Posterior vena cava (tissue), 2 donors: ENCODE measurements around the gene NKX2-4. TPM values are rescaled to one million over a fixed set of nuclear protein-coding genes. Genes with fewer than 3 reads are reported as not detected.
"Not testable (repeated sequence)": the region's sequence is repeated elsewhere in the genome, so short reads cannot be mapped to it uniquely, and the experiment has no call there.

Experiments used
- DNase-seq: peaks from one replicate; pipeline ENCODE4 v3.0.0-alpha.2; 2020; ENCODE audit warnings: low spot score
- intact Hi-C, 2 donors: fragments of 100-400 bp; cut with DNase I; formaldehyde crosslinking; loops; one replicate each; pipeline versions ENCODE4 v1.14.1 to v1.14.2; 2022 to 2023
- long read RNA-seq, 2 donors: library from polyadenylated mRNA; unstranded; transcript quantifications; one replicate each; pipeline ENCODE4 v2.0.0, GENCODE V29; 2020 to 2021
- total RNA-seq, 2 donors: library from RNA; stranded (reverse); fragmentation: NEBNext Ultra II Directional; extraction: Animal tissue kit (Norgen Biotek cat#: 25700); gene quantifications; one replicate each; pipeline ENCODE4 v1.2.1, GENCODE V29; 2021
- donor health status: DM: yes; HTN: yes; CAD: no.
- donor health status: DM: yes; HTN: yes; CAD: no.

NKX2-4 gene
- not detected for total RNA-seq
- long read RNA-seq, donor 1 = 0 reads
- long read RNA-seq, donor 2 = 0 reads

- DNase-seq = no peak
- intact Hi-C loops = no loop called here
Observed at GRCh38 chr20:21397341-21398108, at the start of gene NKX2-4. TSS of gene NKX2-4 (minus strand) at chr20:21397526. CDS start at chr20:21397399, 127 bp downstream.

DNA sequence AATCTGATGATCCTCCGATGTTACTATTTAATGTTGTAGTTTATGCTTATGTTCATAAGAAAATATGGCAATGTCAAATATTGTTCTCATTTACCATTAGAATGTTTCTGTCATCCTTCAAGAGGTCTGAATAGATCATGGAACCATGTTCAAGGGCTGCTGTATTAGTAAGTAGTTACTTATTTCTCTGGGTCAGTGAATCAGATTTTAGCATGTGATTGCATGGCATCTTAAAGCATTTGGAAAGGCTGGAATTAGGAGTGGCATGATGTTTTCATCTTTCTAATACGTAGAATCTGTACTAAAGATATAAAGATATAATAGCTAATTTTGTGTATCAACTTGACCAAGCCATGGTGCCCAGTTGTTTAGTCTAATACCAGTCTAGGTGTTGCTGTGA is 40.5 kb upstream of the NKX2-4 start:
- intact Hi-C loops = no loop called here
- no peak for DNase-seq

GRCh38 chr20:21437248-21437647 is 39.9 kb upstream of the NKX2-4 start:
- intact Hi-C loops = no loop called here
- DNase-seq = no peak

GRCh38 chr20:21436205-21436604 is 38.9 kb upstream of the NKX2-4 start:
- no peak for DNase-seq
- intact Hi-C loops = no loop called here

- DNase-seq = no peak
- intact Hi-C loops = no loop called here
Observed at GRCh38 chr20:21435576-21435975, 38.2 kb upstream of the NKX2-4 start.

GRCh38 chr20:21433329-21433890 is 36.1 kb upstream of the NKX2-4 start:
- no peak for DNase-seq
- intact Hi-C loops = no loop called here

DNA sequence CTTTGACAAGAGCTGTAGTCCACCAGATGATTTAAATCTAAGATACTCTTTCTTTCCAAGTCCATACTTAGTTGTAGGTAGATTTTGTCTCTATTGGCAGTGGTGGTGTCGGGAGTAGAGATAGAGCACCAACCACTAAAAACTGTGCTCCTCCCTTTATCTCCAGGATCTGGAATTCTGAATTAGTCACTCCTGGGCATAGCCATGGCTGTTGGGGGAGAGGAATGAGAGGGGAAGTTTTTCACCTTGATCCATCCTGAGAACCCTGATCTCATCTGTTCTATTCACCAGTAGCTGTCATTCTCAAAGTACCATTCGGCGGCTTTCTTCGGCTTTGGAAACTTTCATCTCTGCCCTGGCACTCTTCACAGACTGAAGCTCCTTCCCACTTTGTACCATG is 35.6 kb upstream of the NKX2-4 start:
- intact Hi-C loops = no loop called here
- no peak for DNase-seq

DNA sequence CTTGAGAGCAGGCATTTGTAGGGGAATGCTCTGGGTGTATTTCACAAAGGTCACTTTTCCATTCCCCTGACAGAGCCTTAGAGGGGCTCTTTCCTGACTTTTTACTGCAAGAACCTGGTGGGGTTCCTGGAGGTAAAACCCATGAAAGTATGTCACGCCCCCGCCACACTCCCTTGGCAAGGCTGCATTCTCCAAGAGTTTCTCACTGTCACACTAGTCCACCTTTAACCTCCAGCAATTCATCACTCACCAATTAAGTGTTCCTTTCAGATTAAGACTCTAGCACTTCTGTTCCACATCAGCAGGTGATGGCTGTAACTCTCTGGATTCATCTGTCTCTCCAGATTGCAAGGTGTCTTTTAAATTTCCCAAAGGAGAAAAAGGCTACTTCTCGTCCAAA is 32.7 kb upstream of the NKX2-4 start:
- intact Hi-C loops = no loop called here

DNA sequence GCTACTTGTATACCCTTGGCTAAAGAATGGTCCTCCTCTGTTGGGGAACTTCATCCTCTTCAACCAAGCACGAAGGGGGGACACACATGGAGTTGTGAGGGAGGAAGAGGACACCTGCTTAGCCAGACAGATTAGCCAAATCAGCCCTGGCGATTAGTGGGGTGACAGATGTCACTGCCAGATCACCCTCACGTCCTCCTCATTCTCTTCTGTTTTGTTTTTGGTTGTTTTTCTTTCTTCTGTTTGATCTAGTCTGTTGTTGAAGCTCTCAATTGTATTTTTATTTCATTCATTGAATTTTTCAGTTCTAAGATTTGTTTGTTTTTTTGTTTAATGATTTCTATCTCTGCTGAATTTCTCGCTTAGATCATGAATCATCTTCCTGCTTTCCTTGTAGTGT is 27.5 kb upstream of the NKX2-4 start:
- intact Hi-C loops = no loop called here

More for the DNA sequence above, 32.7 kb upstream of the NKX2-4 start:
- DNase-seq = no peak

DNA sequence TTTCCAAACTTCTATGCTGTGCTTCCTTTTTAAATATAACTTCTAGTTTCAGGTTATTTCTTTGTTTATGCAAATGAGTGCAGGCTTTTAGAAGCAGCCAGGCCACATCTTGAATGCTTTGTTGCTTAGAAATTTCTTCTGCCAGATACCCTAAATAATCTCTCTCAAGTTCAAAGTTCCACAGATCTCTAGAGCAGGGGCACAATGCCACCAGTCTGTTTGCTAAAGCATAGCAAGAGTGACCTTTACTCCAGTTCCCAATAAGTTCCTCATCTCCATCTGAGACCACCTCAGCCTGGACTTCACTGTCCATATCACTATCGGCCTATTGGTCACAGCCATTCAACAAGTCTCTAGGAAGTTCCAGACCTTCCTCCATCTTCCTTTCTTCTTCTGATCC is 26.4 kb upstream of the NKX2-4 start:
- DNase-seq, intact Hi-C loops: not testable (repeated sequence)

More for the DNA sequence above, 27.5 kb upstream of the NKX2-4 start:
- DNase-seq = no peak

- no peak for DNase-seq
- intact Hi-C loops = no loop called here
Observed at GRCh38 chr20:21421601-21422236, 24.4 kb upstream of the NKX2-4 start.

GRCh38 chr20:21419147-21419546 is 21.8 kb upstream of the NKX2-4 start:
- intact Hi-C loops, DNase-seq: not testable (repeated sequence)

- DNase-seq, intact Hi-C loops: not testable (repeated sequence)
Observed at GRCh38 chr20:21413996-21414395, 16.7 kb upstream of the NKX2-4 start.

DNA sequence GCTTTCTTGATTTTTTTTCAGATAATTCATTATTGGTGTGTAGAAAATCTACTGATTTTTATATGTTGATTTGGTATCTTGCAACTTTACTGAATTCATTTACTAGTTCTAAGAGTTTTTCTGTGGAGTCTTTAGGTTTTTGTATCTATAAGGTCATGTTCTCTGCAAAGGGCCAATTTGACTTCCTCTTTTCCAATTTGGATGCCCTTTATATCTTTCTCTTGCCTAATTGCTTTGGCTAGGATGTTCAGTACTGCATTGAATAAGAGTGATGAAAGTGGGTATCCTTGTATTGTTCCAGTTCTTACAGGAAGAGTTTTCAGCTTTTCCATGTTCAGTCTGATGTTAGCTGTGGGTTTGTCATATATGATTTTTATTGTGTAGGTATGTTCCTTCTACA is 14.4 kb upstream of the NKX2-4 start:
- DNase-seq = no peak
- intact Hi-C loops = no loop called here

GRCh38 chr20:21399005-21399475 is 1.7 kb upstream of the NKX2-4 start:
- no peak for DNase-seq
- intact Hi-C loops = no loop called here

DNA sequence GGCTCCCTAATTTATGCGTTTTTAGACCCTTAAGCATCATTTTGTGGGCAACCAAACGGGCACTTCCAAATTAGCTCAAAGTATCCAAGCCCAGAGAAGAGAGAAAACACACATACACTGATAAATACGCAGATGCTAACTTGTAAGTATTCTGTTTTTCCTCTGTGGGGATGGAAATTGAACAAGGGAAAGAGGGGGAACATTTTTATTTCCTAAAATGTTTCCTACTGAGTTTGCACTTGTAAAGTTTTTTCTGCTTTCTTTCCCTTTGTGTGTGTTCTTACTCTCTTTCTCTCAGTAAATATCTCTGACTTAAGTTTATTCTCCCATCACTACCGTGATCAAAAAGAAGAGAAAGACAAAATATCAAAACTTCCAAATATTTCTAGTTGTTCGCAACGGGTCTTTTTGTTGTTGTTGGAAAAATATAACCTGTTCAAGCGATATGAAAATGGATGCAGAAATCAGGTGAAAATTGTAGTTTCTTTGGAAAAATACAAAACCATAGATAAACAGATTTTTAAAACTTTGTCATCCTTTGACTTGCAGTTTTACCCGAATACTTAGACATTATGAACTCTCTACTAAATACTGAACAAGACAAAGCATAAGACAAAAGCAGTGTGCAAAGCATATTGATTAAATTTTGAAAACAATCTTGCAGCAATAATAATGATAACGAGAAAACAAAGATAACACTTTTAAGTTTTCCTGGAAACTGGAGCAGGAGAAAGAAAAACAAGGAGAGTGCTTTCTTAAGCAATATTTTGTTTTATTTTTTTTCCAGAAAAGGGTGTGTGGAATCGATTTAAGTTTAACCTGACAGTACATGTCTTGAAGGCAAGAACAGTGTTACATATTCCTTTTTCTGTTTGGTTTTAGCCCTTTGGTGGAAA is 1.0 kb upstream of the NKX2-4 start:
- DNase-seq = no peak
- intact Hi-C loops = no loop called here

GRCh38 chr20:21396599-21397340 is 556 bp downstream of the NKX2-4 start:
- intact Hi-C loops = no loop called here
- no peak for DNase-seq

DNA sequence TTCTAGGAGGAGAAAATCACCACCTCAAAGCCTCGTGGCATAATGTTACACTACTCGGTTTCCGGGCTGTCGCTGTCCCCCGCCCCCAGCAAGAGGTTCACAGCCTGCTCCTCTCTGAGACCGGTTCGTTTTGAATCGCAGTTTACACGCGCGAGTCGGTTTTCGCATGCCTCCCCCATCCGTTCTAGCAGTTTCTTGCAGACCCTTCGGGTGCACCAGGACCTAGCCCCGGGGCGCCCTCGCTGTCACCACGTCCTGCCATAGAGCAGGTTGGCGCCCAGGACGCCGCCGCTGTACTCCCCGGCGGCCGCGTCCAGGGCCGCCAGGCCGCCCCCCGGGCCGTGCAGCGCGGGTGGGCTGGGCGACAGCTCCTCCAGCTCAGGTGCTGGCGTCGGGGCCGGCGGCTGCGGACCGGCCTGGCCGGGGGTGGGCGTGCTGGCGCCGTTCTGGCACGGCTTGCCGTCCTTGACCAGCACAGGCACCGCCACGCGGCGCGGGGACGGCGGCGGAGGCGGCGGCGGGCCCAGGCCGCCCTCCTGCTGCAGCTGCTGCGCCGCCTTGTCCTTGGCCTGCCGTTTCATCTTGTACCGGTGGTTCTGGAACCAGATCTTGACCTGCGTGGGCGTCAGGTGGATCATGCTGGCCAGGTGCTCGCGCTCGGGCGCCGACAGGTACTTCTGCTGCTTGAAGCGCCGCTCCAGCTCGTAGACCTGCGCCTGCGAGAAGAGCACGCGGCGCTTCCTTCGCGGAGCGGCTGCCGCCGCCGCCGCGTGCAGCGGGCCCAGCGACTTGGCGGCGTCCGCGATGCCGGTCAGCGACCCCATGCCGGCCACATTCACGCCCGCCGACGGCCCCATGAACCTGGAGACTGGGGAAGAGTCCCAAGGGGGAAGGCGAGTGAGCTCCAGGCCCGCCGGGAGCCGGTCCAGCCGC is 1.4 kb downstream of the NKX2-4 start:
- no peak for DNase-seq
- intact Hi-C loops = no loop called here
